SK-N-SH treated with all-trans-retinoic acid at 6 μM for 48 hours (cell line): Measurements from ENCODE around the gene TMEM54.

ENCODE experiments used
- ATAC-seq: fragments of 200-7000 bp; cut with Tn5 transposase; 3 replicates; pipeline ENCODE4 v1.9.1; 2020; ENCODE audit warnings: mild to moderate bottlenecking, moderate library complexity
- ARNTL ChIP-seq: fragments of 450-650 bp; formaldehyde crosslinking; IDR thresholded peaks from 2 replicates; pipeline ENCODE4 v1.5.0; 2020; ENCODE audit warnings: low read depth, mild to moderate bottlenecking, moderate library complexity, borderline replicate concordance
- BACH2 ChIP-seq: fragments of 250-450 bp; sonication (Bioruptor Pico); IDR thresholded peaks from 2 replicates; pipeline ENCODE4 v1.9.0; 2021; ENCODE audit warnings: mild to moderate bottlenecking, borderline replicate concordance
- ESRRG ChIP-seq: fragments of 250-450 bp; sonication (Bioruptor Pico); IDR thresholded peaks from 2 replicates; pipeline ENCODE4 v1.6.1; 2021; ENCODE audit warnings: mild to moderate bottlenecking
- GLIS3 ChIP-seq: fragments of 250-450 bp; sonication (Bioruptor Pico); IDR thresholded peaks from 2 replicates; pipeline ENCODE4 v1.5.0; 2020; ENCODE audit warnings: mild to moderate bottlenecking, moderate library complexity
- OSR1 ChIP-seq: fragments of 250-450 bp; sonication (Bioruptor Pico); IDR thresholded peaks from 2 replicates; pipeline ENCODE4 v1.8.0; 2022; ENCODE audit warnings: moderate library complexity, mild to moderate bottlenecking, inconsistent platforms
- RARB ChIP-seq: fragments of 250-450 bp; sonication (Bioruptor Pico); IDR thresholded peaks from 2 replicates; pipeline ENCODE4 v1.8.0; 2021; ENCODE audit warnings: mild to moderate bottlenecking, moderate library complexity
- TCF4 ChIP-seq: fragments of 250-450 bp; sonication (Bioruptor Pico); IDR thresholded peaks from 2 replicates; pipeline ENCODE4 v1.8.0; 2021; ENCODE audit warnings: mild to moderate bottlenecking, moderate library complexity, borderline replicate concordance
- TOX ChIP-seq: fragments of 250-450 bp; sonication (Bioruptor Pico); IDR thresholded peaks from 2 replicates; pipeline ENCODE4 v1.8.0; 2021; ENCODE audit warnings: mild to moderate bottlenecking, moderate library complexity, borderline replicate concordance
- ZC3H10 ChIP-seq: fragments of 250-450 bp; sonication (Bioruptor Pico); IDR thresholded peaks from 2 replicates; pipeline ENCODE4 v1.5.1; 2021; ENCODE audit warnings: mild to moderate bottlenecking, moderate library complexity
- ZFP3 ChIP-seq: fragments of 250-450 bp; sonication (Bioruptor Pico); IDR thresholded peaks from 2 replicates; pipeline ENCODE4 v1.5.0; 2020; ENCODE audit warnings: mild to moderate bottlenecking, moderate library complexity
- ZFP30 ChIP-seq: fragments of 450-650 bp; formaldehyde crosslinking; IDR thresholded peaks from 2 replicates; pipeline ENCODE4 v1.5.0; 2022; ENCODE audit warnings: mild to moderate bottlenecking, moderate library complexity
- ZNF565 ChIP-seq: fragments of 450-650 bp; formaldehyde crosslinking; conservative IDR thresholded peaks from 2 replicates; pipeline ENCODE4 v1.5.0; 2020; ENCODE audit warnings: low read depth, mild to moderate bottlenecking, moderate library complexity
- ZNF70 ChIP-seq: fragments of 450-650 bp; formaldehyde crosslinking; IDR thresholded peaks from 2 replicates; pipeline ENCODE4 v1.5.0; 2020; ENCODE audit warnings: mild to moderate bottlenecking, moderate library complexity
- ZNF8 ChIP-seq: fragments of 450-650 bp; formaldehyde crosslinking; IDR thresholded peaks from 2 replicates; pipeline ENCODE4 v1.5.0; 2020; ENCODE audit warnings: mild to moderate bottlenecking, moderate library complexity
- TF ChIP-seq, protein P1 (sequence below): fragments of 250-450 bp; sonication (Bioruptor Pico); IDR thresholded peaks from 2 replicates; pipeline ENCODE4 v1.5.1; 2020; ENCODE audit warnings: low read depth, mild to moderate bottlenecking, moderate library complexity
- TF ChIP-seq, protein P2 (sequence below): fragments of 250-450 bp; sonication (Bioruptor Pico); IDR thresholded peaks from 2 replicates; pipeline ENCODE4 v1.5.0; 2020; ENCODE audit warnings: mild to moderate bottlenecking, moderate library complexity
- TF ChIP-seq, protein P3 (sequence below): fragments of 250-450 bp; sonication (Bioruptor Pico); IDR thresholded peaks from 2 replicates; pipeline ENCODE4 v1.5.1; 2021; ENCODE audit warnings: mild to moderate bottlenecking, moderate library complexity
- TF ChIP-seq, protein P4 (sequence below): fragments of 250-450 bp; sonication (Bioruptor Pico); IDR thresholded peaks from 2 replicates; pipeline ENCODE4 v1.8.0; 2021; ENCODE audit warnings: low read depth, mild to moderate bottlenecking, moderate library complexity, borderline replicate concordance

Gene TMEM54

DNA sequence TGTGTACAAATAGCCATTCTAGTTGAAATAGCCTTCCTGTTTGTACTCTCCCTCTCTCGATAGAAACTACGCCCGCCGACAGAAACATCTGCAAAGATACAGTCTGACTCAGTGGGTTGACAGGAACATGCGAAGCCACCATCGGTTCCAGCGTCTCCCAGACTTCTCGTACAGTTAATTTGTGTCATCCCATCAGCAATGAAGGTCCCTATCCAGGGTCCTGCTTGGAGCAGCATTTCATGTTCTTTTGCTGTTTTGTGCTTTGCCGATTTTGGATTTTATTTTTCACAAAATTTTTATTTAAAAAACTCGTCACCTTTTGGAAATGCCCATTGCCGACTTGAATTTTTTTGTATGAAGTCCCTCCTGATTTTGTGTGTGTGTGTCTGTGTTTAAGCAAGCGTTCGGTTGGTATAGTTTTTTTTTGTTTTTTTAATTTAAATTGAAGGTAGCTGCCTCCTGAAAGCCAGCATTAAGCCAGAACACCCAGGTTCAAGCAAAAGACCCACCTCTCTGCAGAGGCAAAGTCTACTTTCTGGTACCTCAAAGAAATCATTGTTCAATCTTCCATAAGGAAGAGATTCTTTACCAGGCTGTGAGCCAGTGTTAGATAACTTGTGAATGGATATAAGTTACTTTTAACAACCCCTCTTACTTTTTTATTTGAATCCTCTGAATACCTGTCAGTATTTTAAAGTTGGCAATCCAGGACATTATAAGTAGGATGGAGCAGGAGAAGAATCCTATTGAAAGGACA is 45.1 kb downstream of the TMEM54 start:
- no peak for TF ChIP-seq ZC3H10 (CRISPR knock-in tag)
- no peak for TF ChIP-seq BACH2 (CRISPR knock-in tag)
- TF ChIP-seq RARB (CRISPR knock-in tag) = no peak
- TF ChIP-seq ZNF8 (CRISPR knock-in tag) = no peak
- TF ChIP-seq TCF4 (CRISPR knock-in tag) = no peak
- TF ChIP-seq TOX (CRISPR knock-in tag) = no peak
- no peak for TF ChIP-seq ZFP3 (CRISPR knock-in tag)
- no peak for TF ChIP-seq ARNTL (CRISPR knock-in tag)
- TF ChIP-seq, protein P1, sequence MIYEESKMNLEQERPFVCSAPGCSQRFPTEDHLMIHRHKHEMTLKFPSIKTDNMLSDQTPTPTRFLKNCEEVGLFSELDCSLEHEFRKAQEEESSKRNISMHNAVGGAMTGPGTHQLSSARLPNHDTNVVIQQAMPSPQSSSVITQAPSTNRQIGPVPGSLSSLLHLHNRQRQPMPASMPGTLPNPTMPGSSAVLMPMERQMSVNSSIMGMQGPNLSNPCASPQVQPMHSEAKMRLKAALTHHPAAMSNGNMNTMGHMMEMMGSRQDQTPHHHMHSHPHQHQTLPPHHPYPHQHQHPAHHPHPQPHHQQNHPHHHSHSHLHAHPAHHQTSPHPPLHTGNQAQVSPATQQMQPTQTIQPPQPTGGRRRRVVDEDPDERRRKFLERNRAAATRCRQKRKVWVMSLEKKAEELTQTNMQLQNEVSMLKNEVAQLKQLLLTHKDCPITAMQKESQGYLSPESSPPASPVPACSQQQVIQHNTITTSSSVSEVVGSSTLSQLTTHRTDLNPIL = no peak
- TF ChIP-seq, protein P2, sequence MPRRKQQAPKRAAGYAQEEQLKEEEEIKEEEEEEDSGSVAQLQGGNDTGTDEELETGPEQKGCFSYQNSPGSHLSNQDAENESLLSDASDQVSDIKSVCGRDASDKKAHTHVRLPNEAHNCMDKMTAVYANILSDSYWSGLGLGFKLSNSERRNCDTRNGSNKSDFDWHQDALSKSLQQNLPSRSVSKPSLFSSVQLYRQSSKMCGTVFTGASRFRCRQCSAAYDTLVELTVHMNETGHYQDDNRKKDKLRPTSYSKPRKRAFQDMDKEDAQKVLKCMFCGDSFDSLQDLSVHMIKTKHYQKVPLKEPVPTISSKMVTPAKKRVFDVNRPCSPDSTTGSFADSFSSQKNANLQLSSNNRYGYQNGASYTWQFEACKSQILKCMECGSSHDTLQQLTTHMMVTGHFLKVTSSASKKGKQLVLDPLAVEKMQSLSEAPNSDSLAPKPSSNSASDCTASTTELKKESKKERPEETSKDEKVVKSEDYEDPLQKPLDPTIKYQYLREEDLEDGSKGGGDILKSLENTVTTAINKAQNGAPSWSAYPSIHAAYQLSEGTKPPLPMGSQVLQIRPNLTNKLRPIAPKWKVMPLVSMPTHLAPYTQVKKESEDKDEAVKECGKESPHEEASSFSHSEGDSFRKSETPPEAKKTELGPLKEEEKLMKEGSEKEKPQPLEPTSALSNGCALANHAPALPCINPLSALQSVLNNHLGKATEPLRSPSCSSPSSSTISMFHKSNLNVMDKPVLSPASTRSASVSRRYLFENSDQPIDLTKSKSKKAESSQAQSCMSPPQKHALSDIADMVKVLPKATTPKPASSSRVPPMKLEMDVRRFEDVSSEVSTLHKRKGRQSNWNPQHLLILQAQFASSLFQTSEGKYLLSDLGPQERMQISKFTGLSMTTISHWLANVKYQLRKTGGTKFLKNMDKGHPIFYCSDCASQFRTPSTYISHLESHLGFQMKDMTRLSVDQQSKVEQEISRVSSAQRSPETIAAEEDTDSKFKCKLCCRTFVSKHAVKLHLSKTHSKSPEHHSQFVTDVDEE (CRISPR knock-in tag) = no peak
- TF ChIP-seq ZNF565 (CRISPR knock-in tag) = no peak
- TF ChIP-seq, protein P3, sequence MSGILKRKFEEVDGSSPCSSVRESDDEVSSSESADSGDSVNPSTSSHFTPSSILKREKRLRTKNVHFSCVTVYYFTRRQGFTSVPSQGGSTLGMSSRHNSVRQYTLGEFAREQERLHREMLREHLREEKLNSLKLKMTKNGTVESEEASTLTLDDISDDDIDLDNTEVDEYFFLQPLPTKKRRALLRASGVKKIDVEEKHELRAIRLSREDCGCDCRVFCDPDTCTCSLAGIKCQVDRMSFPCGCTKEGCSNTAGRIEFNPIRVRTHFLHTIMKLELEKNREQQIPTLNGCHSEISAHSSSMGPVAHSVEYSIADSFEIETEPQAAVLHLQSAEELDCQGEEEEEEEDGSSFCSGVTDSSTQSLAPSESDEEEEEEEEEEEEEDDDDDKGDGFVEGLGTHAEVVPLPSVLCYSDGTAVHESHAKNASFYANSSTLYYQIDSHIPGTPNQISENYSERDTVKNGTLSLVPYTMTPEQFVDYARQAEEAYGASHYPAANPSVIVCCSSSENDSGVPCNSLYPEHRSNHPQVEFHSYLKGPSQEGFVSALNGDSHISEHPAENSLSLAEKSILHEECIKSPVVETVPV (CRISPR knock-in tag) = no peak
- no peak for ATAC-seq

DNA sequence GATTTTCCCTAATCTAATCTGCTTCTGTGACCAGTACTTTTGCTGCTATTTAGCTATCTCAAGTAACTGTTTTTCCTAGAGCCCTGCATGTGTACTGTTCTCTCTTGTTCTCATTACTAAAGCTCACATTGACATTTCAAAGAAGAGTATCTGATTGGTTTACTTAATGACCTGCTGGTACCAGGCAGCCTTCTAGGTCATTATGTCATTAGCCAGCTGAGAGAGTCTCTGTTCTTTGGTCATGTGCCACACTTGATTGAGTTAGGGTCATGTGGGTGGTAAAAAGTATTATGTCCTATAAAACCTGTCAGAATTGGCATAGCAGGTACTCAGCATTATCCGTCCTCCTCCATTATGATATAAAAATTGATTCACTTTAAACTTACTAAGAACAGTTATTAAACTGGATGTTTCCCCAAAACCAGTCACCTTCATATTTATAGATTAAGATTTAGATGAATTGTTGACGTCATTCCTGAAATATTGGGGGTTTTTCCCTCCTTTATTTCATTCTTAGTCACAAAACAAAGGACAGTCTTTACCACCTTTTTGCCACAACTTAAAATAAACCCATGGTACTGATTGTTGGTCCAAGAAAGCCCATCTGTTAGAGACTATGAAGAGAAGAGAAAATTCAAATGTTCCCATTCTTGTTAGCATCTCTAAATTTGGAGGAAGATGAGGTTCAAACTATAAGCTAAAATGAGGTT is 52.7 kb downstream of the TMEM54 start:
- TF ChIP-seq ZFP3 (CRISPR knock-in tag) (no peak), ESRRG (CRISPR knock-in tag) (no peak), OSR1 (CRISPR knock-in tag) (no peak), ZNF70 (CRISPR knock-in tag) (no peak), ZNF565 (CRISPR knock-in tag) (no peak), ZFP30 (CRISPR knock-in tag) (no peak), RARB (CRISPR knock-in tag) (no peak), ARNTL (CRISPR knock-in tag) (no peak), GLIS3 (CRISPR knock-in tag) (no peak), TOX (CRISPR knock-in tag) (no peak)
- TF ChIP-seq, protein P2 (CRISPR knock-in tag) = no peak
- TF ChIP-seq, protein P3 (CRISPR knock-in tag) = no peak
- TF ChIP-seq, protein P4, sequence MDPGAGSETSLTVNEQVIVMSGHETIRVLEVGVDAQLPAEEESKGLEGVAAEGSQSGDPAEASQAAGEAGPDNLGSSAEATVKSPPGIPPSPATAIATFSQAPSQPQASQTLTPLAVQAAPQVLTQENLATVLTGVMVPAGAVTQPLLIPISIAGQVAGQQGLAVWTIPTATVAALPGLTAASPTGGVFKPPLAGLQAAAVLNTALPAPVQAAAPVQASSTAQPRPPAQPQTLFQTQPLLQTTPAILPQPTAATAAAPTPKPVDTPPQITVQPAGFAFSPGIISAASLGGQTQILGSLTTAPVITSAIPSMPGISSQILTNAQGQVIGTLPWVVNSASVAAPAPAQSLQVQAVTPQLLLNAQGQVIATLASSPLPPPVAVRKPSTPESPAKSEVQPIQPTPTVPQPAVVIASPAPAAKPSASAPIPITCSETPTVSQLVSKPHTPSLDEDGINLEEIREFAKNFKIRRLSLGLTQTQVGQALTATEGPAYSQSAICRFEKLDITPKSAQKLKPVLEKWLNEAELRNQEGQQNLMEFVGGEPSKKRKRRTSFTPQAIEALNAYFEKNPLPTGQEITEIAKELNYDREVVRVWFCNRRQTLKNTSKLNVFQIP (CRISPR knock-in tag) = no peak
- TF ChIP-seq, protein P1 = no peak
- TF ChIP-seq, all 23 proteins: peak for 0
- ATAC-seq = no peak
